ENCODE data around the gene GNB1L. TPM values are rescaled to one million over a fixed set of nuclear protein-coding genes. Genes with fewer than 3 reads are reported as not detected.
A peak's percentile ranks its signal among the peaks of the same experiment; 100 is the strongest.

The GNB1L gene
- total RNA-seq, 2 donors from 2014 or later = 2.6 to 4.7 TPM

GRCh38 chr22:19772673-19773469 lies 81.8 kb downstream of the GNB1L start:
- TF ChIP-seq, protein P1, sequence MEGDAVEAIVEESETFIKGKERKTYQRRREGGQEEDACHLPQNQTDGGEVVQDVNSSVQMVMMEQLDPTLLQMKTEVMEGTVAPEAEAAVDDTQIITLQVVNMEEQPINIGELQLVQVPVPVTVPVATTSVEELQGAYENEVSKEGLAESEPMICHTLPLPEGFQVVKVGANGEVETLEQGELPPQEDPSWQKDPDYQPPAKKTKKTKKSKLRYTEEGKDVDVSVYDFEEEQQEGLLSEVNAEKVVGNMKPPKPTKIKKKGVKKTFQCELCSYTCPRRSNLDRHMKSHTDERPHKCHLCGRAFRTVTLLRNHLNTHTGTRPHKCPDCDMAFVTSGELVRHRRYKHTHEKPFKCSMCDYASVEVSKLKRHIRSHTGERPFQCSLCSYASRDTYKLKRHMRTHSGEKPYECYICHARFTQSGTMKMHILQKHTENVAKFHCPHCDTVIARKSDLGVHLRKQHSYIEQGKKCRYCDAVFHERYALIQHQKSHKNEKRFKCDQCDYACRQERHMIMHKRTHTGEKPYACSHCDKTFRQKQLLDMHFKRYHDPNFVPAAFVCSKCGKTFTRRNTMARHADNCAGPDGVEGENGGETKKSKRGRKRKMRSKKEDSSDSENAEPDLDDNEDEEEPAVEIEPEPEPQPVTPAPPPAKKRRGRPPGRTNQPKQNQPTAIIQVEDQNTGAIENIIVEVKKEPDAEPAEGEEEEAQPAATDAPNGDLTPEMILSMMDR (IDR thresholded peaks at IDR 0.05) = no peak
- Histone ChIP-seq H3K4me3 (no peak overlapping the region), H3K9me3 (no peaks in the 10 kb centered on the region), H3K27ac (no peak overlapping the region), H3K27me3 (peaks cover 8% of the 10 kb centered on the region in 2 donors), H3K36me3 (no peaks in the 10 kb centered on the region), H3K4me1 (peaks cover 0 to 9% of the 10 kb centered on the region in 2 donors)
- no peak for DNase-seq (ENCODE audit: low spot score)

DNA sequence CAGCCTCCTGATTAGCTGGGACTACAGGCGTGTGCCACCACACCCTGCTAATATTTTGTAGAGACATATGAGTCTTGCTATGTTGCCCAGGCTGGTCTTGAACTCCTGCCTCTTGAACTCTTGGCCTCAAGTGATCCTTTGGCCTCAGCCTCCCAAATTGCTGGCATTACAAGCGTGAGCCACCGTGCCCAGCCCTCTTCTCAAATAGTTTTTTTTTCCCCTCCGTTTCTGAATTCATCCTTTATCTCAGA lies 82.3 kb downstream of the GNB1L start:
- H3K36me3 ChIP-seq = no peaks in the 10 kb centered on the region
- H3K9me3 ChIP-seq = no peaks in the 10 kb centered on the region
- no peak for DNase-seq (ENCODE audit: low spot score)
- H3K4me1 ChIP-seq = peaks cover 0 to 14% of the 10 kb centered on the region in 2 donors
- H3K27ac ChIP-seq = no peak overlapping the region
- no peak overlapping the region for H3K4me3 ChIP-seq
- TF ChIP-seq, protein P1 (IDR thresholded peaks at IDR 0.05) = no peak
- H3K27me3 ChIP-seq = peaks cover 12 to 13% of the 10 kb centered on the region in 2 donors

- Histone ChIP-seq H3K27ac (no peak overlapping the region), H3K36me3 (no peaks in the 10 kb centered on the region), H3K27me3 (peaks cover 17 to 25% of the 10 kb centered on the region in 2 donors), H3K4me1 (peaks cover 0 to 29% of the 10 kb centered on the region in 2 donors), H3K9me3 (no peaks in the 10 kb centered on the region), H3K4me3 (no peak overlapping the region)
- TF ChIP-seq, protein P1 (IDR thresholded peaks at IDR 0.05) = no peak
- DNase-seq (ENCODE audit: low spot score) = no peak
These were observed 84.1 kb downstream of the GNB1L start for GRCh38 chr22:19770349-19771220.

DNA sequence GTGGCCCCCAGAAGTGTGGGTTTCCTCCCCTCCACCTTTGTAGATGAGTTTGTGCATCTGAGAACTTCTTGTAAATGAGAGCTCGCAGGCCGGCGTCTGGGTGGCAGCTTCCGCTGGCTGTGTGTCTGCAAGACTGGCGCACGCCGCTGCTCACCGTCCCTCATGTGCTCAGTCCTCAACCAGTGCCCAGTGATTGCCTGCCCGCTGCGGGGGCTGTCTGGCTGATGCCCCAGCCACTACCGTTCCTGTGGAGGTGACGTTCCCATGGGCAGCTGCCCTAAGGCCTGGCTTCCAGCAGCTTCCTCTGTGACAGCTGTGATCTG lies 85.3 kb downstream of the GNB1L start:
- H3K27me3 ChIP-seq = peaks cover 23 to 32% of the 10 kb centered on the region in 2 donors
- H3K36me3 ChIP-seq = no peaks in the 10 kb centered on the region
- H3K27ac ChIP-seq = no peak overlapping the region
- no peak for DNase-seq (ENCODE audit: low spot score)
- TF ChIP-seq, protein P1 (IDR thresholded peaks at IDR 0.05) = no peak
- peaks cover 0 to 32% of the 10 kb centered on the region in 2 donors for H3K4me1 ChIP-seq
- no peaks in the 10 kb centered on the region for H3K9me3 ChIP-seq
- no peak overlapping the region for H3K4me3 ChIP-seq

DNA sequence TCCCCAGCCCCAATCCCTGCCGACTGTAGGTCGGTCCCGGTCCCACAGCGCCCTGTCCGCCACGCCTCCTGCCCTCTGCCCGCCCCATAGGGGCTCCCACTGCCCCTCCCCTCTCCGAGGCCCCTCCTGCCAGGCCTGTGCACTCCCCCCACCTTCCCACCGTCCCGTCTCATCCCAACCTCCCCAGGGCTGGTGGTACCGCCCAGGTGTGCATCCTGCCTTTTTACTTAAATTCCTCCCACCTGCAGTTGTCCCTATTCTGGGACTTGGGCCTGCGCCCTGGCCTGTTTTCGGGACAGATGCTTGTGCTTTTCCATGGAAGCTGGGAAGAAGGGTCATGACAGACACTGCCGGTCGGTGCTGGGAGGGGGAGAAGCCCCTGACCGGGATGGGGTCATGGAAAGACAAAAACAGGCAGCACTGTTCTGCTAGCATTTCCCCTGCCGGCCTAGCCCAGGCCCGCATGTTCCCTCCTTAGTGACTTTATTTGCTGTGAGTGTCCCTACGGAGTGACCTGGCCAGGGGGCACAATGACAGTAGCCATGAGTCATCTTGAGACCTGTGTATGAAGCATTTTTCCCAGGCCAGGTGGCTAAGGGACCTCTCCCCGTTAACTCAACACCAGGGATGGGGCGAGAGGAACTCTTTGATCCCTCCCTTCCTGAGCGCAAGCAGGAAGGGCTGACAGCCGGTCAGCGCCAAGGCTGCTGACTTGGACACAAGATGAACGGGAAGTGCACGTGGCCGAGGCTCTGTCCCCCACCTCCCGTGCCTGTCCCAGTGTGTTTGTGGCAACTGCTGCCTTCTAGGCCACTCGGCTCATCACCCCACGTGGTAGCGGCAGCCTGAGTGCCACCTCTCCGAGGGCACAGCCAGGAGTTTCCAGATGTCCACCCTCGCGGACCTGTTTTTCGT lies 87.0 kb downstream of the GNB1L start:
- peak overlapping the region in 1 of 2 donors; percentile 45 for H3K4me3 ChIP-seq
- H3K27ac ChIP-seq = no peak overlapping the region
- H3K9me3 ChIP-seq = no peaks in the 10 kb centered on the region
- H3K4me1 ChIP-seq = peaks cover 0 to 30% of the 10 kb centered on the region in 2 donors
- H3K36me3 ChIP-seq = no peaks in the 10 kb centered on the region
- TF ChIP-seq, protein P1 (IDR thresholded peaks at IDR 0.05) = no peak
- DNase-seq (ENCODE audit: low spot score) = no peak
- H3K27me3 ChIP-seq = peaks cover 23 to 42% of the 10 kb centered on the region in 2 donors

Measured in right atrium auricular region (tissue), 2 donors.